Measurements from ENCODE around the gene ADISSP.

The ADISSP gene

DNA sequence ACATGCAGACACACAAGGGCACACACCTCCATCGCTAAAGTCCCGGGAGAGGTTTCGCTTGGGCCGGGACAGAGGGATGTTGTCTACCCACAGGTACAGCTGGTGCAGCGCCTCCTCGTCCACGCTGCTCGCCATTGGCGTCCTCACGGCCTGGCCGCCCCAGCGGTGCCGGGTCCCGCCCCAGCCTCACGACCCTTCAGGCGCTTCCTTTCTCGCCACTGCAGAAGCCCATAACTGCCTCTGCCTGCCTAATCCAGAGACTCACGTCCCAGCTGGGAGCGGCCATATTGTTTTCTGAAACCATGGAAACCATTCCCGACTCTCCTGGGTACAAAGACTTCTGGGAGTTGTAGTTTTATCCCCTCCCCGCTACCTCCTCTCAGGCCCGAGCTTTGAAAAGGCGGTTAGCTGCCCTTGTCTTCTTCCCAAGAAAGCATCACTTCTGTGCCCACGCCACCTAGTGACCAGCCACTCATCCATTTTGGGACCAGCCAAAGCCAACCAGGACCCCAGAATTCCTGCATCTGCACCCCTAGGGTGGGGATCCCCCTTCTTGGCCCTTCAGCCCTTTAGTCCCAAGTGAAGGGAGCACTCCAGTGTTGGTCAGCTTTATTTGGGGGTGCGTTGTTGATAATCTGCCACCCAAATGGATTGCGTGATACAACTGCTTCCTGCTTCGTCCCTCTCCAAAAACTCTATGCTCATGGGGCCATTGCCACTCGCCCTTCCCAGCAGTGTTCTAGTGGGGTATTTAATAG is 13.8 kb upstream of the ADISSP start, which contains the start of gene SPEF1:
SPEF1 (minus strand) TSS at position 296 of the 758 bp plus-strand sequence; CDS start at position 135, 161 bp downstream.
- DNase-seq (ENCODE audit: low read depth in 3 of 3) = no peak

DNA sequence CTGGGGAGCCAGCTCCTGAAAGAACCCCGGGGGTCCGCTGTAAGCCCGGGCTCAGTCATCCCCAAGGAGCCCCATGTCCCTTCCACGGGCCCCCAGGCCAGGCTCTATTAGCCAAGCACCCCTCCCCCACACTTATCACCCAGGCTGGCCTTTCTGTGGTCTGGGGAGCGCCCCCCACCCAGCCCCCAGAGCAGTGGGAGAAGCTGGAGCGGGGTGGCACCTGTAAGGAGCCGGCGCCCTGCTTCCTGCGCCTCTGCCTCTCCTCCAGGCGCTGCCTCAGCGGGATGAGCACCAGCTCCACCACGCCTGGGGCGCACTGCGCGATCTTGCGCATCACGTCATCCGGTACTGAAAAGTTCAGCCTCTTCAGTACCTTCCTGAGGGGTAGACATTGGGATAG is 11.4 kb upstream of the ADISSP start:
- no peak for DNase-seq (ENCODE audit: low read depth in 3 of 3)

DNA sequence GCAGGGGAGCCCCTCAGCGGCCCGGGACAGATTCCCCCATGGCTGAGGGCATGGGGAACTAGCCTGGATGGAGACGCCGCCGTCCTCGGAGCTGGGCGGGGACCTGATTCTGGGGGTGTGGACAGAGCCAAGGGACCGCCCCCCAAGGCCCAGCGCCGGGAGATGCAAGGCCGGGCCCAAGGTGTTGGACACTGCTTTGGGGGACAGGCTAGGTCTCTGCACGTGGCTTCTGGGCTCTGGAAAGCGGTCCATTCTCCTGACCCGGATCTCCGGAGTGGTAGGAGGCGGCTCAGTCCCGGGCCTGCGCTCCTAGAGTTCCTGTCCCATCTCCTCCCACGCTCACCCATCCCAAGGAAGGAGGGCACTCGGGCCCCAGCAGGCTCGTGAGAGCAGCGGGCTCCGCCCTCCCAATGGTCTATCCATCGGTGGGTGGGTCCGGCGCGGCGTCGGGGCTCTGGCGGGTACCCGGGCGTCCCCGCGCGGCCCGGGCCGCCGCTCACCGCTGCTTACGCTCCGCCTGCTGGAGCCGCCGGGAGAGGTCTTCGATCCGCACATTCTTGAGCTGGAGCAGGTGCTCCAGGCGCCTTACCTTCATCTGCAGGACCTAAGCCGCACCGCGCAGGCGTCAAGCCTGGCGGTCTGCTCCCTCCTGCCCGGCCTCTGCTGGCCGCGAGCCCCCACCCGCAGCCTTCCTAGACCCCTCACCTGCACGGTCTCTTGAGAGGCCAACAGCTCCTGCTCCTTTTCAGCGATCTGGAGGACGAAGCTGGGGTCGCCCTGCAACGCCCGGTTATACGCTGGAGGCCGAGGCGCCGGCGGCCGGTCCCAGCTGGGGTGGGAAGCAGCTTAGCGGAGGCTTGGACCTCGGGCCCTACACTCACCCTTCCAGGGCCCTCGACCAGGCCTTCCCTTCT is 10.4 kb upstream of the ADISSP start:
- DNase-seq (ENCODE audit: low read depth in 3 of 3) = no peak

DNA sequence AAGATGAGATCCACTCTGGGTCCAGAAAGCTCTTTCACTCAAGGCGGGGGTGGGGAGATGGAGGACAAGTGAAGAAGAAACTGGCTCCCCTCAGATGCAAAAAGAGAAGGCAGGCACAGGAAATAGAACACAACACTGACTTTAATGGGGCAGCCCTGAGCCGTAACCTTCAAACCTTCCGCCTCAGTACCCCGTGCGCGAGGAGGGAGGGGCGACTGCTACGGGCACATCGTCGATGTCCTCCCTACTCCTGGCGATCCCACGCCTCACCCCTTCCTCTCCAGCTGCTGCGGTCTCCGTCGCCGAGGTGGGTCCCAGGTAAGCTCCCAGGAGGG is 9.8 kb upstream of the ADISSP start:
- no peak for DNase-seq (ENCODE audit: low read depth in 3 of 3)

DNA sequence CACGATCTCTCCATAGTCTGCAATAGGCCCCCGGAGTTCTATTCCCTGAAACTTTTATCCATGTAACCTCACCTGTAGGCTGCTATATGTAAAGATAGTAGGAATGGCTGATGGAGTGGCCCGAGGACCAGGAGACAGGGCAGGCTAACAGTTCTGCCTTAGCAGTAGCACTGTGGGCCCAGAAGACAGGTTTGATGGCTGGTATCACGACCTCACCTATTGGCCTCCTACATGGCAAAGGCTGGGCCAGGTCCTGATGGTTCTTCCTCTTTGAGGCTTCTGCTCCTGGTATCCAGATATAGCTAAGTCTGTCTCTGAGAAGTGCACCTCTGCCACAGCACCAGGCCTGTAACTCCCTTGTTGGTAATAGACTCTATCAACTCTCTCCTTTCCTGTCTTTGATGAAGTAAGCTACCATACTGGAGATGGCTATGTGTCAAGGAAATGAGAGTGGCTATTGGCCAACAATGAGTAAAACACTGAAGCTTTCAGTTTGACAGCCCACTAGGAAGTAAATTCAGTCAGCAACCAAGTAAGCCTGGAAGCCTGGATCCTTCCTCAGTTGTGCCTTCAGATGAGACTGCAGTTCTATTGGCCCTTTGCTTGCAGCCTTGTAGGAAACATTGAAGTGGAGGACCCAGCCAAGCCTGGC is 8.0 kb upstream of the ADISSP start:
- DNase-seq (ENCODE audit: low read depth in 3 of 3) = no peak

DNA sequence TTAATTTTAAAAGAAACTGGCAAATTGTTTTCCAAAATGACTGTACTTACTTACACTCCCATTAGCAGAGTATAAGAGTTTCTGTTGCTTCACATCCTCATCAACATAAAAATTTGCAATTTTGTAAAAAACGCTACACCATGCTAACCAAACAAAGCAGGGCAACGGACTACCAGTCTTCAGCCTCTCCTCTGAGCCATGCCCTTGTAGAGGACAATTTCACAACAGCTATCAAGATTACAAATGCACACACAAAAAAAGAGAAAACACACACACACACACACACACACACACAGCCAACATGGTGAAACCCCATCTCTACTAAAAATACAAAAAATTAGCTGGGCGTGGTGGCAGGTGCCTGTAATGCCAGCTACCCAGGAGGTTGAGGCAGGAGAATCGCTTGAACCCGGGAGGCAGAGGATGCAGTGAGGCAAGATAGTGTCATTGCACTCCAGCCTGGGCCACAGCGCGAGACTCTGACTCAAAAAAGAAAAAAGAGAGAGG is 4.1 kb upstream of the ADISSP start:
- no peak for DNase-seq (ENCODE audit: low read depth in 3 of 3)

DNA sequence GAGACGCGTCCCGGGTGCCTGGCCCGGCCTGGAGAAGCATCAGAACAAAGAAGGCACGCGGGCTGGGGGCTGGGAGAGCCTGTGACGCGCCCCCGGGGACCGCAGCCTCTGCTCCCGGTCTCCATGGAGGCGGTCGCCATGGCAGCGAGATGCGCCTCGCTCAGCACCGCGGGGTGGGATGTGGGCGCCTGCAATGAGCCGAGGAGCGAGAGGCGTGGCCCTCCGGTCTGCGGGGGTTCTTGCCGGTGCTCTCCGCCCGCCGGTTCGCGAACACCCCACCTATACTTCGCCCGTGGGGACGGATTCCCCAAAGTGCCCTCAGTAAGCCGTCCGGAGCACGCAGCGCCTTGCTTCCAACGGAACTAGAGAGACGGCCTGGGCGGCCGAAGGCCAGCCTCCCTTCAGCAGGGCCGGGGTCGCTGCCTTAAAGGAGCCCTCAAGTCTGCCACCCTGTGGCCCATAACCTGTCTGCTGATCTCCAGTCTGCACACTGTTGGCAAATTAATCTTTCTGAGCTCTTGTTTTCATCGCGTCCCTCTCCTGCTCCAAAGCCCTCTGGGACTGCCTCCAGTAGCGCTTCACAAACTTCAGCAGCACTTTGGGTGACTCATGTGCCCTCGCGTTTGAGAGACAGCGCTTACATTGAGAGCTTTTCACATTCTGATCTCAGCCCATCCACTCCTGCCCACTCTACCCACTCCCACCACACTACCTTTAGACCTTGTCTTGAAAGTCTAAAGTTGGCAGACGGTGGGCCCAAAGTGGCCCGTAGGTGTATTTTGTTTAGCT is 983 bp upstream of the ADISSP start:
- peak; percentile 56 to 76 (median 62) for DNase-seq (ENCODE audit: low read depth in 3 of 3)

DNA sequence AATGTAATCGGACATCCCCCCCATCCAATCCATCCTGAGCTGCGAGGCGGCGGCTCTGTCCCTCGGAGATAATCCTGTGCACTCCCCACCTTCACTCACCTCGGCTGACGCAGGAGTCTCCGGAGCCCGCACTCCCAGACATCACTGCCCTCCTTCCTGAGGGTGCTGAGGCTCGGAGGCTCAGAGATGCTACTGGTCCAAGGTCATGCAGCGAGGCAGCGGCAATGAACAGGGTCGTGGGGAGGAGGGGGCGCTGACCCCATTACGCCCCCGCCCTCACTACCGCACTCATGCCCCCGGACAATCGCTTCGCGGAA is 485 bp downstream of the ADISSP start:
- DNase-seq (ENCODE audit: low read depth in 3 of 3) = no peak

DNA sequence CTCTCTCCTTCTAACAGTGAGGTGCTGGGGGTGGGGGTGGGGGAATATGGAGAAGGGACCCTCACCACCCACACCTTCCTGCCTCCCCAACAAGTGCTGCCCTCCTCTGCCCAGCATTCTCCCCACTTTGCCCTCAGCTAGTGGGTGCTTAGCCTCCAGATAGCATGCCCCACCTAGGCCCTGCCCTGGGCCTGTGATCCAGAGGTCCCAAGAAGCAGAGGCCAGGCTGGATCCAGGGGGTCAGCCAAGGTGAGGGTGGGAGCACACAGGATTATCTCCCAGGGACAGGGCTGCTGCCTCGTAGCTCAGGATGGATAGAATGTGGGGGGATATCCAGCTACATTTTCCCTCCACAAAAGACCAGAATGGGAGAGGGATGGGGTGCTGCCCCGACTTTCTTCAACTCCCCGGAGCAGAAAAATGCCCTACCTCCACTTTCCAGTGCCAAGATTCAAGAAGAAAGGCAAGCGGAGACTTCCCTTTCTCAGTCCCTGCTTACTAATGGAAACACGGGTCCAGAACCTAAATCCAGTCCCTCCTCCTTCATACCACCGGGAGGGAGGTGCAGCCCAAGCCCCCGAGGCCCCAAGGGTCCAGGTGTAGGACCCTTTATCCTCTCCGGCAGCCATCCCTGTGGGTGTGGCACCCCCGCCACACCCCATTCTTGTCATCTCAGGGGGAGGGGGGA is 987 bp downstream of the ADISSP start:
- no peak for DNase-seq (ENCODE audit: low read depth in 3 of 3)

DNA sequence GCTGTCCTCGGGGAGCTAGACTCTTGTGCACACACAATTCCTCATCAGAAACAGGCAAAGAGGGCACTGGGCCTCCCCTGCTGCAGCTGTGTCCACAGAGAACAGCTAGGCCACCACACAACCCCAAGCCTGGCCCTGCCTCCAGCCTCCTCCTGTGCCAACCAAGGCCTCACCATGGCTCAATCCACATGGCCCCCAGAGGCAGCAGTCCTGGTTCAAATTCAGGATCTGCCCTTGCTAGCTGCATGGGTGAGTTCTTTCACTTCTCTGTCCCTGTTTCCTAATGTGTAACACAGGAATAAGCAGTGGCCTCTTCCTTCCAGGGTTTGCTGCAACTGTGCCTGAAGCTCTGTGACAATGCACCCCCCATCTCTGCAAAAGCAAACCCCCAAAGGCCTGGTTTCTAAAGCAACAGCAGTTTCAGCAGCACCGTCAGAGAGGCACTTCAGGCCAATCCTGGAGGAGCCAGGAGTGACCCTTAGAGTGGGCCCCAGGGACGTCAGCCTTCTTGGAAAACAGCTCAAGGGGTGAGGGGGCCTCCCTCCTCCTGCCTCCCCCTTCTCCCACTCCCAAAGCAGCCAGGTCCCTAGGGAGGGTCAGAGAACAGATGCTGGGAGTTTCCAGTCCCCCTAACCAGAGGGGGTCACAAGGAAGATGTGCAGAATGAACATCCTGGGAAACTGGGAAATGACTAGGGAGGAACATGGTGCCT is 2.2 kb downstream of the ADISSP start:
- DNase-seq (ENCODE audit: low read depth in 3 of 3) = no peak

DNA sequence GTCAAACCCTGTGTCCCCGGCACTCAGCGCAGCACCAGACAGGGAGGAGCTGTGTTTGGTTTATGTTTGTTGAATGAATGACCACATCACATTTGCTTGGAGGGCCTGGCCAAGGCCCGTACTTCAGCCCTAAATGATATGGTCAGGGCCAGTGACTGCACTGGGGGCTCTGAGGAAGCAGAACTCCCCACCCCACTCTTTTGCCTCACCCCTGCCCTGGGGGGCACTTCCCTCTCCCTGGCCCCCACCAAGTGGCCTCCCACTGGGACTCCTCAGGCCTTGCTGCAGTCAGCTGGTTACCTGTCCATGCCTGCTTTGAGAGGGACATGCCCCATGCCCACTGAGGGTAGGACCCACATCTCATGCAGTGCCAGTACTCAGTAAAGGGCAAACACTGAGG is 2.9 kb downstream of the ADISSP start:
- no peak for DNase-seq (ENCODE audit: low read depth in 3 of 3)

DNA sequence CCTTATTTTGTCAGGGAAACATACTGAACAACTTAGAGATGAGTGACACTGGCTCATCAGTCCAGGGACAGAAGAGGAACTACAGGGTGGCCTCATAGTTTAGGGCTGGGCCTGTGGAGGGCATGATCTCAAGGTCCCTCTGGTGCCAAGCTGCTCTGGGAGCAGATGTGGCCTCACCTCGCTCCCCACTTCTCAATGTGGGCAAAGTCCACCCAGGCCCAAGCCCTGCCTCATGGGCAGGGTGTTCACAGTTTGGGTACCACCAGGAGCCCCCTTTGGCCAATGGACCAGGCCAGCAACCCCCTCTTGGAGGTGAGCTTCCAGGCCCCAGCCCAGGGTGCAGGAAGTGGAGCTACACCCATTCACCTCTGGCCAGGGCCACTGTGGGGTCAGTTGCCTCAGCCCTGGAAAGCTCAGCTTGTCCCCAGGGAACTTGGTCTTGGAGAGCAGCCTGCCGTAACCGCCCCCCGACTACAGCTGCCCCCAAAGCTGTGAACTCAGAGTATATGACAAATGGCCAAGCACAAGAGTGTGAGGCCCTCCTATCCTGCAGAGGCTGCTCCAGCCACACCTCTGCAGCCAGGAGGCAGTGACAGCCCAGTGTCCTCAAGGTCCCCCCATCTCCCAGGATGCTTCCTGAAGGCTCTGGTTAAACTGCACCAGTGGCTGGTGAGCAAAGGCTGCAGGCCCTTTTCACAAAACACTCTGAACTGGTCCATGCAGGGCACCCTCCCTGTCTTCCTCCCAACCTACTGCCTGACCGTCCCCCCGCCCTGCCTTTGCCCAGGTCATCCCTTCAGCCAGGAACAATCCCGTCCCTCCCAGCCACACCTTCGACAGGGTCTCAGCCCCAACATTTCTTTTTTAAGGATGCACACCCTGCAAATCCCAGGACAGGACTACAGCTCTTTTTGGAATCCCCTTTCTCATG is 3.6 kb downstream of the ADISSP start:
- DNase-seq (ENCODE audit: low read depth in 3 of 3) = no peak

DNA sequence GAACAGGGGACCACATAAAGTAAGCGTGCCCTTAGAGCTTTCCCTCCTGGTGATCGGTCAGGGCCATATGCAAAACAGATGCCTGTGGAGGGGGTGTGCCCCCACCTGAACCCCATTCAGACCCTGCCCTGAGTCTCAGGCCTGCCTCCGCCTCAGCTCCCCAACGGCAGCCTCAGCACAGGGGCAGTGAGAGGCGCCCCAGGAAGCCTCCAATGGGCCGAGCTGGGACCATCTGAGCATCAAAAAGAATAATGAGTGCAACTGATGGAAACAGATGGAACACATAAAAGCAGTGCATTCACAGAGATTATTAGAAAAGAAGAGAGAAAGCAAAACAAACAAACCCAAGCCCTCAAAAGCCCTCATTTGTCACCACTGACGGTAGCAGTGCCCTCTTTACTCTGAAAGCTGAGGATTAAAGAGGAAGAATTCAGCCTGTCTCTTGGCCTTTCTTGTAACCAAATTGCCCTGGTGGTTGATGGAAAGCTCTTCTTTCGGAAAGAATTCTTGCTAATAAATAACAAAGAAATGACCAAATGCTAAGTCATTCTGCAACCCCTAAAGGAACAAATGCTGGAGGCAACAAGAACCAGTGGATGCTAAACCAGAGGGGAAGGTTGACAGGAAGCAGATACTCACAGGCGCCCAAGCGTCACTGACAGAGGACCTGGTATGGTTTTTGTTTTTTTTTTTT is 6.8 kb downstream of the ADISSP start:
- DNase-seq (ENCODE audit: low read depth in 3 of 3) = no peak

DNA sequence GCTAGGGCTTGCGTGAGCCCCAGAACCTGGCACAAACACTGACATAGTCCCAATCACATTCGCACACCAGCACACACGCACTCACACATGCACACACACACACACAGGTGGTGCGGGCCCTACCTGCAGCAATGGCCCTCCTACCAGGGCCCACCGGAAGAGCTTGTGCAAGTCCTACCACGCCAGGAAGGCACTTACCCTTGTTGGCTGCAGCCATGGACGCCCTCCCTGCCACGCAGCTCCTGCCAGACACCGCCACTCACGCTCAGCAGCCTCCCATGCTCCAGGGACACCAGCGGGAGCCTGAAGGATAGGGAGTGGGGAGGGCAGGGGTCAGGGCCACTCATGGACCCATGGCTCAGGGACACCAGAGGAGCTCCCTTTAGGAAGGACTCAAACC is 7.7 kb downstream of the ADISSP start:
- DNase-seq (ENCODE audit: low read depth in 3 of 3) = no peak

DNA sequence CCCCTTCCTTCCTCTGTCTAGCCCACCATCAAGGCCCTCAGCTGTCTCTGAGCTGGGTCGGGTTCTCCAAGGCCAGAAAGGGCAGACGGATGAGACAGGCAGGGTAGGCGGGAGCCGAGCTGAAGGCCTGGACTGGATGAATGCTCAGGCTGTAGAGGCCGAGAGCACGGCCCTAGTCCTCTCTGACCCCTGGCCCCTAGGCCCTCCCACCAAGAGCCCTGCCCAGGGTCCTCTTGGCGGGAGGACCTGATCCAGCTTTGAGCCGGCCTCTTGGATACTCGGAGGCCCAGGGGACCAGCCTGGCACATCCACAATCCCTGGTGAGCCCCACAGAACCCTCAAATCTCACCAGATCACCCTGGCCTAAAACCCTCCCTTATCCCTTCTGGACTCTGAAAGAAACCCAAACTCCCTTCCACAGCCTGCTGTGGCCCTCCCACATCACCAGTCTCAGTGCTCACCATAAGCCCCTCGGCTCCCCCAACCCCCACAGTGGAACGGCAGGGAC is 8.2 kb downstream of the ADISSP start:
- no peak for DNase-seq (ENCODE audit: low read depth in 3 of 3)

DNA sequence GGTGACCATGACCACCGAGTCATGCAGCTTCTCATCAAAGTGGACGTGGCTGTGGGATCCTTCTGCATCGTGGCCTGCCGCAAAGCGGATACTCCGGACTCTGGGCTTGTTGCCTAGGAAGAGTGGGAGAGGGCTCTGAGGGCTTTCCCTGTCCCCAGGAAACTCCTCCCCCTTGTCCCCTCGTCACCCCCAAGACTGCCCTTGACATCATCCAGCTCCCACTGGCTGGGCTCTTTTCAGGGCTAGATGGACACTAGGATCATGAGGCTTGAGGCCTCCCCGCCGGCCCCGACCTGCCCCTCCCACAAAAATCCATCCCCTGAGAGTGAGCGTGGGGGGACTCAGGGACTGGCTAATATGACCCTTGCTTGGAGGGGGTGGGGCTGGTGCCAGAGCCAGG is 9.0 kb downstream of the ADISSP start:
- DNase-seq (ENCODE audit: low read depth in 3 of 3) = no peak

DNA sequence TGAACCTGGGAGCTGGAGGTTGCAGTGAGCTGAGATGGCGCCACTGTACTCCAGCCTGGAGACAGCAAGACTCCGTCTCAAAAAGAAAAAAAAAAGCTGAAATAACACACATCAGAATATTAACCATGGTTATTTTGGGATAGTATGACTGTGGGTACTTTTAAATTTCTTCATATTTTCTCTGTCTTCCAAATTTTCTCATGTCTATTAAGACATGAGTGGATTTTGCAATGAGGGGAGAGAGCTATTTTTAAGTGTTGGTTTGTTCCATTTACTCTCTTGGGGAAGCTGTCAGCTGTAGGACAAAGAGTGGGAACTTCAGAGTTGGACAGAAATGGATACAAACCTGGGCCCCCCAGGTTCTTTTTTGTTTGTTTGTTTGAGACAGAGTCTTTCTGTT is 10.3 kb downstream of the ADISSP start:
- DNase-seq (ENCODE audit: low read depth in 3 of 3) = no peak

DNA sequence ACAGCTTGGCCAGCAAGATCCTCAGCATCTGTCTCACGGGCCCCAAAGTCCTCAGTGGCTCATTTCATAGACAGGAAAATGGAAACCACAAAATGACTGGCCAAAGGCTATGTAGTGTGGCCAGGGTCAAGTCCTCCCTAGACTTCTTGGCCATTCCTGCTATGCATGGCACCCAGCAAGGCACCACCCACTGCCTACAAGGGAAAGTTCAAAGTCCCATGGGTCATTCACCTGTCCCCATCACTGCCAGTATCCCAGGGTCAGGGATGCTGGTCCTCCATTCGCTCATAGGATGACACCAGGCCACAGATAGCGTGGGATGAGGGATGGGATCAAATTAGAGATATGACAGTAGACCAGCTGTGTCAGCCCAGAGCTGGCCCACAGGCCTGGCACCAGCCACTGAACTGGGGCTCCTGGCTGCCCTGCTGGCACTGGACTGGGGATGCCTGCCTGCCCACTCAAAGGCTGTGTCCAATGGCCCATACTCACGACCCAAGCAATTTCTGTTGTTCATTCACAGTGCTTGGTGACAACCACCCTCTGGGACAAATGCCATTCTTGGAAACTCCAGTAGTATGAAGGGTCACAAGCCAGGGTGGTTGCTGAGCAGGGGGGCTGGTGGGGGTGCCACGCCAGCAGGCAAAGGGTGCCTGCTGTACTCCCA is 11.6 kb downstream of the ADISSP start:
- no peak for DNase-seq (ENCODE audit: low read depth in 3 of 3)

Data from stimulated activated CD4-positive, alpha-beta T cell treated with anti-CD3 and anti-CD28 coated beads, TNF-alpha, amount 100 ng/mL, for 4 hours (primary cell).